ENCODE measurements around the gene HACD1.

DNA sequence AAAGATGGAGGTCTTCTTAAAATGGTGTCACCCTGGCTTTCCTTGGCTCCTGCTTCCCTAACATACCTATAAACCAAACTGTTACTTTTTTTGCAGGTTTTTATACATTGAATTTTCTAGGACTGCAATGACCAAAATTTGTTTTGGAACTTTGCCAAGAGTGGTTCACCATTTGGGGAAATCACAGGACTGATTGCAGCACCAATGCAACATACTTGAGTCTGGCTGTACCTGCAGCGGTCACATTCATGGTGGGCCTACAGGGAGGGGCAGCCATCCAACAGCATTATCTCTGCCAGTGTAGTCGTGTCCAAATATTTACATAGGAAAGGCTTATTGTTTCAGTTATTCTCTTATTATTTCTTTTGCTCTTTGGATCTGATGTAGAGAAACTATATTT lies 69.0 kb downstream of the HACD1 start:
- TF ChIP-seq, protein P1, sequence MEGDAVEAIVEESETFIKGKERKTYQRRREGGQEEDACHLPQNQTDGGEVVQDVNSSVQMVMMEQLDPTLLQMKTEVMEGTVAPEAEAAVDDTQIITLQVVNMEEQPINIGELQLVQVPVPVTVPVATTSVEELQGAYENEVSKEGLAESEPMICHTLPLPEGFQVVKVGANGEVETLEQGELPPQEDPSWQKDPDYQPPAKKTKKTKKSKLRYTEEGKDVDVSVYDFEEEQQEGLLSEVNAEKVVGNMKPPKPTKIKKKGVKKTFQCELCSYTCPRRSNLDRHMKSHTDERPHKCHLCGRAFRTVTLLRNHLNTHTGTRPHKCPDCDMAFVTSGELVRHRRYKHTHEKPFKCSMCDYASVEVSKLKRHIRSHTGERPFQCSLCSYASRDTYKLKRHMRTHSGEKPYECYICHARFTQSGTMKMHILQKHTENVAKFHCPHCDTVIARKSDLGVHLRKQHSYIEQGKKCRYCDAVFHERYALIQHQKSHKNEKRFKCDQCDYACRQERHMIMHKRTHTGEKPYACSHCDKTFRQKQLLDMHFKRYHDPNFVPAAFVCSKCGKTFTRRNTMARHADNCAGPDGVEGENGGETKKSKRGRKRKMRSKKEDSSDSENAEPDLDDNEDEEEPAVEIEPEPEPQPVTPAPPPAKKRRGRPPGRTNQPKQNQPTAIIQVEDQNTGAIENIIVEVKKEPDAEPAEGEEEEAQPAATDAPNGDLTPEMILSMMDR (IDR thresholded peaks at IDR 0.05), result no peak
- TF ChIP-seq POLR2A (IDR thresholded peaks at IDR 0.05), result no peak

All from uterus (tissue), 2 donors.